Neural progenitor cell (in vitro differentiated cells): ENCODE data around the gene OLR1. TPM values are rescaled to one million over a fixed set of nuclear protein-coding genes. Genes with fewer than 3 reads are reported as not detected.

Source experiments
- DNase-seq: peaks from one replicate; pipeline ENCODE4 v3.0.0-alpha.2; 2016; ENCODE audit warnings: low spot score
- H2AFZ ChIP-seq: fragments of 200-600 bp; sonication (generic); replicated peaks from 2 replicates; pipeline ENCODE4 v1.6.1; 2016; ENCODE audit warnings: antibody characterized with exemption
- H3F3A ChIP-seq: fragments of 200-600 bp; sonication (generic); 2 replicates; pipeline ENCODE4 v1.6.1; 2016; ENCODE audit warnings: antibody characterized with exemption, low read depth
- H3K27ac ChIP-seq: fragments of 200-600 bp; sonication (generic); 2 replicates; pipeline ENCODE4 v1.5.1; 2016; ENCODE audit warnings: mild to moderate bottlenecking
- H3K27me3 ChIP-seq: fragments of 200-600 bp; sonication (generic); 2 replicates; pipeline ENCODE4 v1.6.1; 2016; ENCODE audit warnings: mild to moderate bottlenecking, moderate library complexity
- H3K36me3 ChIP-seq: fragments of 200-600 bp; sonication (generic); 2 replicates; pipeline ENCODE4 v1.5.1; 2016
- H3K4me1 ChIP-seq: fragments of 200-600 bp; sonication (generic); 2 replicates; pipeline ENCODE4 v1.6.1; 2016; ENCODE audit warnings: mixed run types
- H3K4me2 ChIP-seq: fragments of 200-600 bp; sonication (generic); 2 replicates; pipeline ENCODE4 v1.6.1; 2016
- H3K4me3 ChIP-seq: fragments of 200-600 bp; sonication (generic); 2 replicates; pipeline ENCODE4 v1.5.1; 2016
- H3K79me2 ChIP-seq: fragments of 200-600 bp; sonication (generic); 2 replicates; pipeline ENCODE4 v1.6.1; 2016; ENCODE audit warnings: low read depth
- H3K9ac ChIP-seq: fragments of 200-600 bp; sonication (generic); 2 replicates; pipeline ENCODE4 v1.6.1; 2016
- H3K9me3 ChIP-seq: fragments of 200-600 bp; sonication (generic); 2 replicates; pipeline ENCODE4 v1.5.1; 2016; ENCODE audit warnings: low read depth
- H4K20me1 ChIP-seq: fragments of 200-600 bp; sonication (generic); 2 replicates; pipeline ENCODE4 v1.6.1; 2016; ENCODE audit warnings: low read depth
- H3K27ac Mint-ChIP-seq: 3 replicates; pipeline ENCODE4 v1.8.0; 2021; ENCODE audit warnings: mixed read lengths
- H3K27me3 Mint-ChIP-seq: 2 replicates; pipeline ENCODE4 v1.8.0; 2022; ENCODE audit warnings: low read depth, mild to moderate bottlenecking, inconsistent platforms, moderate library complexity, mixed read lengths; ENCODE audit not compliant: insufficient read depth
- H3K36me3 Mint-ChIP-seq: 3 replicates; pipeline ENCODE4 v1.8.0; 2021; ENCODE audit warnings: mixed read lengths
- H3K4me1 Mint-ChIP-seq: 3 replicates; pipeline ENCODE4 v1.8.0; 2021; ENCODE audit warnings: mixed read lengths
- H3K4me3 Mint-ChIP-seq: 3 replicates; pipeline ENCODE4 v1.8.0; 2021; ENCODE audit warnings: mild to moderate bottlenecking, moderate library complexity, mixed read lengths
- H3K9me3 Mint-ChIP-seq: 3 replicates; pipeline ENCODE4 v1.8.0; 2020; ENCODE audit warnings: mixed read lengths
- CTCF ChIP-seq: fragments of 200-600 bp; sonication (generic); IDR thresholded peaks from 2 replicates; pipeline ENCODE4 v1.5.1; 2017; ENCODE audit warnings: antibody characterized with exemption, mild to moderate bottlenecking
- EZH2 ChIP-seq: fragments of 200-600 bp; sonication (generic); IDR thresholded peaks from 2 replicates; pipeline ENCODE4 v1.6.1; 2017; ENCODE audit warnings: antibody characterized with exemption, mild to moderate bottlenecking, moderate library complexity
- EZH2phosphoT487 ChIP-seq: fragments of 200-600 bp; sonication (generic); IDR thresholded peaks from 2 replicates; pipeline ENCODE4 v1.6.1; 2017; ENCODE audit warnings: antibody characterized with exemption
- total RNA-seq: library from RNA; depleted of rRNA; stranded (reverse); fragments of >200 nt; gene quantifications from 2 replicates; pipeline ENCODE4 v1.2.3, GENCODE V29; 2015; ENCODE audit warnings: low replicate concordance

The OLR1 gene
- total RNA-seq, 1 donor from 2014 or later = not detected

- Histone ChIP-seq H3K9ac (no peak overlapping the region), H3K4me3 (no peak overlapping the region), H3K36me3 (no peaks in the 10 kb centered on the region), H3F3A (no peaks in the 10 kb centered on the region), H3K4me2 (no peak overlapping the region), H3K27me3 (no peaks in the 10 kb centered on the region), H3K79me2 (no peaks in the 10 kb centered on the region), H4K20me1 (no peaks in the 10 kb centered on the region), H3K4me1 (no peaks in the 10 kb centered on the region), H2AFZ (no peak overlapping the region), H3K9me3 (no peaks in the 10 kb centered on the region), H3K27ac (no peak overlapping the region)
- Mint-ChIP-seq H3K4me1 (peaks cover 3% of the 10 kb centered on the region), H3K36me3 (no peaks in the 10 kb centered on the region), H3K4me3 (no peak overlapping the region), H3K27ac (no peak overlapping the region), H3K9me3 (no peaks in the 10 kb centered on the region), H3K27me3 (peaks cover 3% of the 10 kb centered on the region)
- no peak for DNase-seq
- TF ChIP-seq EZH2 (no peak), EZH2phosphoT487 (no peak), CTCF (no peak)
These were observed 2.8 kb downstream of the OLR1 start for GRCh38 chr12:10169104-10169503.

DNA sequence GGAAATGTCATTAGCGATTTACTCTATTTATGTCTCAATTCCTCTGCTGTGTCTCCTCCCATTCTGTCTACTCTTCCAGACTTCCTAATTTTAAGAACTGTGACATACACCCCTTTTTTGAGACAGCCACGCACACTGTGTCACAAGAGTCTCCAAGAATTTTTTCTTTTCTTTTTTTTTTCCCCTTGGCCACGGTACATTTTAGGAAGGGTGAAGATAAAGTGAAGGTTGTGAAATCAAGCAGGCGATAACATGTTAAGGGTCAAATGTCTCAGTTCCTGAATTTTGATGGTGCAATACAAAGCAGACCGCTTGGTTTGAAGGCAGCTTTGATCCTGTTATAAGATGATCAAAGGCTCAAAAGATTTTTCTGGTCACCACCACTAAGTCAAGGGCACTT lies 4.3 kb downstream of the OLR1 start:
- H3K27me3 Mint-ChIP-seq = peaks cover 3% of the 10 kb centered on the region
- DNase-seq = no peak
- Histone ChIP-seq H3K27me3 (no peaks in the 10 kb centered on the region), H3K4me2 (no peak overlapping the region), H3K27ac (no peak overlapping the region), H3K79me2 (no peaks in the 10 kb centered on the region), H3K36me3 (no peaks in the 10 kb centered on the region), H2AFZ (no peak overlapping the region), H3K9me3 (no peaks in the 10 kb centered on the region), H3K4me1 (no peaks in the 10 kb centered on the region), H4K20me1 (no peaks in the 10 kb centered on the region), H3K9ac (no peak overlapping the region), H3K4me3 (no peak overlapping the region), H3F3A (no peaks in the 10 kb centered on the region)
- TF ChIP-seq EZH2 (no peak), CTCF (no peak), EZH2phosphoT487 (no peak)
- no peaks in the 10 kb centered on the region for H3K36me3 Mint-ChIP-seq
- peaks cover 3% of the 10 kb centered on the region for H3K4me1 Mint-ChIP-seq
- H3K9me3 Mint-ChIP-seq = no peaks in the 10 kb centered on the region
- H3K4me3 Mint-ChIP-seq = no peak overlapping the region
- no peak overlapping the region for H3K27ac Mint-ChIP-seq

DNA sequence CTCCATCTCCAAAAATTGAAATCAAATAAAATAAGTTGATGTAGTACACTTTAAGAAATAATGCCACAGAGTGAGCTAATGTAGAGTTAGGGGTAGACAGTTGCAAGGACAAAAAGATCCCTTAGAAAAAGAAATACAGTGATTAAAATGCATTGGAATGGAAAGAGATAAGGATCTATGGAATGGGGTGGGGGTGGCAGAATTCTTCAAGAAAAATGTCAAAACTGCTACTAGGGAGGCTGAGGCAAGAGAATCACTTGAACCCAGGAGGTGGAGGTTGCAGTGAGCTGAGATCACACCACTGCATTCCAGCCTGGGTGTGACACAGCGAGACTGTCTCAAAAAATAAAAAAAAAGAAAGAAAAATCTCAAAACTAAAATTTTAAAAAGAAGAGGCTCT lies 6.5 kb downstream of the OLR1 start:
- no peak overlapping the region for H3K4me2 ChIP-seq
- TF ChIP-seq CTCF (no peak), EZH2phosphoT487 (no peak), EZH2 (no peak)
- H3K36me3 Mint-ChIP-seq = no peaks in the 10 kb centered on the region
- no peak for DNase-seq
- H3K4me1 Mint-ChIP-seq = peaks cover 3% of the 10 kb centered on the region
- no peaks in the 10 kb centered on the region for H3K9me3 ChIP-seq
- H3K79me2 ChIP-seq = no peaks in the 10 kb centered on the region
- H3K4me3 Mint-ChIP-seq = no peak overlapping the region
- H3K27me3 ChIP-seq = no peaks in the 10 kb centered on the region
- H3F3A ChIP-seq = no peaks in the 10 kb centered on the region
- no peak overlapping the region for H3K27ac Mint-ChIP-seq
- H3K4me1 ChIP-seq = no peaks in the 10 kb centered on the region
- H3K9ac ChIP-seq = no peak overlapping the region
- H4K20me1 ChIP-seq = no peaks in the 10 kb centered on the region
- no peaks in the 10 kb centered on the region for H3K36me3 ChIP-seq
- H3K4me3 ChIP-seq = no peak overlapping the region
- no peak overlapping the region for H2AFZ ChIP-seq
- no peaks in the 10 kb centered on the region for H3K9me3 Mint-ChIP-seq
- H3K27me3 Mint-ChIP-seq = peaks cover 3% of the 10 kb centered on the region
- H3K27ac ChIP-seq = no peak overlapping the region
